Measurements from ENCODE around the gene BOLL. TPM values are rescaled to one million over a fixed set of nuclear protein-coding genes. Genes with fewer than 3 reads are reported as not detected.
"Not testable (repeated sequence)": the region's sequence is repeated elsewhere in the genome, so short reads cannot be mapped to it uniquely, and the experiment has no call there.

BOLL gene
- polyA plus RNA-seq, 2 of the 4 experiments (the other 2 are of a cell fraction): not detected

- Histone ChIP-seq H3K4me1 (peaks cover 3% of the 10 kb centered on the region; the same call in 2 of the 3 replicates), H3K4me2 (no peak overlapping the region), H3K9me3 (no peaks in the 10 kb centered on the region), H3K4me3 (no peak overlapping the region), H3K27ac (no peak overlapping the region)
- no peak for TF ChIP-seq MYC (IDR thresholded peaks at IDR 0.05; ENCODE audit: borderline replicate concordance, low read length)
- TF ChIP-seq TP53 (CRISPR knock-in tag; IDR thresholded peaks at IDR 0.05): no peak
- no peak for TF ChIP-seq BHLHE40 (IDR thresholded peaks at IDR 0.05; ENCODE audit: low read depth, low read length)
- TF ChIP-seq RCOR1 (IDR thresholded peaks at IDR 0.05; ENCODE audit: low read depth, low read length): no peak
- no peak for TF ChIP-seq POLR2AphosphoS2 (conservative IDR thresholded peaks at IDR 0.05; ENCODE audit: low read length)
- TF ChIP-seq CTCF (IDR thresholded peaks at IDR 0.05): no peak
- no peak for TF ChIP-seq ZC3H11A (IDR thresholded peaks at IDR 0.05)
- TF ChIP-seq HOXB13 (CRISPR knock-in tag; IDR thresholded peaks at IDR 0.05; ENCODE audit: low read depth): no peak
- no peak for TF ChIP-seq KDM1A (IDR thresholded peaks at IDR 0.05; ENCODE audit: low read depth)
- no peak for TF ChIP-seq CBX8 (IDR thresholded peaks at IDR 0.05)
- TF ChIP-seq TFCP2L1 (CRISPR knock-in tag; IDR thresholded peaks at IDR 0.05): no peak
- TF ChIP-seq CEBPB (IDR thresholded peaks at IDR 0.05): no peak
- no peak for TF ChIP-seq MAFK (IDR thresholded peaks at IDR 0.05; ENCODE audit: partially characterized antibody)
- no peak for TF ChIP-seq ZSCAN20 (CRISPR knock-in tag; IDR thresholded peaks at IDR 0.05)
- no peak for TF ChIP-seq USF2 (IDR thresholded peaks at IDR 0.05)
- no peak for TF ChIP-seq CHD2 (IDR thresholded peaks at IDR 0.05; ENCODE audit: low read length, partially characterized antibody)
- TF ChIP-seq JUN (IDR thresholded peaks at IDR 0.05): no peak
- TF ChIP-seq CHD4 (IDR thresholded peaks at IDR 0.05; ENCODE audit: borderline replicate concordance): no peak
- DNase-seq (ENCODE audit: low read depth in 1 of 2, low spot score in 1 of 2) (no peak), ATAC-seq (no peak), FAIRE-seq (no peak)
- WGBS (ENCODE audit: missing lambda C conversion rate): 54% methylated on average over 3 of the region's 3 CpGs
- POLR2A ChIA-PET: no interaction called here
- CTCF ChIA-PET: no interaction called here
Observed at GRCh38 chr2:197700960-197701359, 84.2 kb downstream of the BOLL start.

GRCh38 chr2:197699724-197700123, 85.4 kb downstream of the BOLL start:
- H3K4me3 ChIP-seq; H3K4me2 ChIP-seq; ATAC-seq; POLR2A ChIA-PET; H3K9me3 ChIP-seq; DNase-seq (ENCODE audit: low read depth in 1 of 2, low spot score in 1 of 2); H3K27ac ChIP-seq; H3K4me1 ChIP-seq; FAIRE-seq; CTCF ChIA-PET: not testable (repeated sequence)

- H3K9me3 ChIP-seq; POLR2A ChIA-PET; DNase-seq (ENCODE audit: low read depth in 1 of 2, low spot score in 1 of 2); ATAC-seq; CTCF ChIA-PET; H3K4me1 ChIP-seq; FAIRE-seq; H3K4me3 ChIP-seq; H3K27ac ChIP-seq; H3K4me2 ChIP-seq: not testable (repeated sequence)
- 100% methylated on average over 5 of the region's 29 CpGs for WGBS (ENCODE audit: missing lambda C conversion rate)
Observed at GRCh38 chr2:197696571-197696970, 88.5 kb downstream of the BOLL start.

GRCh38 chr2:197695971-197696370, 89.1 kb downstream of the BOLL start:
- H3K4me3 ChIP-seq; FAIRE-seq; H3K27ac ChIP-seq; DNase-seq (ENCODE audit: low read depth in 1 of 2, low spot score in 1 of 2); H3K4me2 ChIP-seq; CTCF ChIA-PET; H3K4me1 ChIP-seq; ATAC-seq; POLR2A ChIA-PET; H3K9me3 ChIP-seq: not testable (repeated sequence)
- no CpG with 5 or more reads among the region's 30 CpGs for WGBS (ENCODE audit: missing lambda C conversion rate)

All from A549 (cell line).